ENCODE results near the gene FOXP1. TPM values are rescaled to one million over a fixed set of nuclear protein-coding genes. Genes with fewer than 3 reads are reported as not detected.

FOXP1 gene
- total RNA-seq, 1 experiment from 2014 or later: 75.3 TPM

DNA sequence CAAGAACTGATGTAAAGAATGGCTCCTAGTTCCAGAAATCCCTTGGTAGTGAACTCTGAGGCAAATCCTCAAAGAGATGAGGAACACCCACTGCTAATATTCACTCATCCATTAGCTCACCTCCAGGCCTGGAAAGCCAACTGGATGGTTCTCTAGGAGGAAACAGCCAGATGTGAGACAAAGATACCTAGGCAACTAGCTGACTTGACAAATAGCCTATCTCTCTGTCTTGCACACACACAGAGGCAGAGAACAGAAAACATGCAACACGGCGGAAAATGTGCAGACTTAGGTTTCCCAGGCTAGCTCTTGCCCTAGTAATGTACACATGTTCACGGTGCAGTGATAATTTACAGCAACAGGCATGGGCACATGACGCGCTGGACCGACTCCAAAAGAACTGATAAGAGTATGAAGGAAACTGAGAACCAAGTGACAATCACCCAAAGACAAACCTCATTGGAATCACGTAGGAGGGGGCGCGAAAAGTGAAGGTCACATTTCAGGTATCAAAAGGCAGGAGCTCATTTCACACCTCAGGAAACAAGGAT is 318.1 kb downstream of the FOXP1 start:
- Histone ChIP-seq H2AFZ (ENCODE audit: low read length) (no peak overlapping the region), H4K20me1 (ENCODE audit: control insufficient read depth, insufficient read depth, insufficient read length) (no peaks in the 10 kb centered on the region), H3K23me2 (ENCODE audit: insufficient read length, low read depth, low read length, poor library complexity, severe bottlenecking) (no peaks in the 10 kb centered on the region), H3K23ac (ENCODE audit: insufficient read length, low read depth, low read length) (no peak overlapping the region), H3K18ac (ENCODE audit: insufficient read length, low read depth, low read length) (no peak overlapping the region), H2BK20ac (ENCODE audit: low read depth, low read length, poor library complexity, severe bottlenecking) (no peak overlapping the region), H4K91ac (ENCODE audit: insufficient read length, low read depth, low read length) (no peak overlapping the region), H3T11ph (ENCODE audit: low read length) (no peak overlapping the region), H4K8ac (replicated peaks; ENCODE audit: insufficient read length, low read depth, low read length) (no peak overlapping the region), H2AK5ac (ENCODE audit: insufficient read length, low read length) (no peak overlapping the region), H3K79me2 (ENCODE audit: insufficient read depth, low read length) (no peaks in the 10 kb centered on the region), H3K4me2 (ENCODE audit: insufficient read depth, insufficient read length, low read length) (no peak overlapping the region), H3K4ac (ENCODE audit: low read depth, low read length) (no peak overlapping the region), H3K27me3 (ENCODE audit: insufficient read depth, low read length) (no peaks in the 10 kb centered on the region), H2BK12ac (ENCODE audit: insufficient read length, low read depth, low read length) (no peak overlapping the region), H3K79me1 (ENCODE audit: insufficient read depth, low read depth, low read length, poor library complexity, severe bottlenecking) (no peaks in the 10 kb centered on the region), H3K9ac (ENCODE audit: extremely low read depth, insufficient read length, low read length) (no peak overlapping the region), H2BK15ac (ENCODE audit: low read depth, low read length) (no peak overlapping the region), H3K4me1 (ENCODE audit: insufficient read depth, low read length) (no peaks in the 10 kb centered on the region), H3K27ac (ENCODE audit: insufficient read length, low read depth, low read length) (no peak overlapping the region), H3K14ac (ENCODE audit: insufficient read depth, low read length) (no peak overlapping the region), H2BK120ac (ENCODE audit: low read depth, low read length, poor library complexity, severe bottlenecking) (no peak overlapping the region), H3K56ac (ENCODE audit: insufficient read length, low read depth, low read length) (no peak overlapping the region), H4K5ac (ENCODE audit: insufficient read length, low read depth, low read length) (no peak overlapping the region), H2BK5ac (ENCODE audit: insufficient read length, low read length) (no peak overlapping the region), H3K9me3 (ENCODE audit: control insufficient read depth, low read depth, low read length) (no peaks in the 10 kb centered on the region)
- TF ChIP-seq, protein P1, sequence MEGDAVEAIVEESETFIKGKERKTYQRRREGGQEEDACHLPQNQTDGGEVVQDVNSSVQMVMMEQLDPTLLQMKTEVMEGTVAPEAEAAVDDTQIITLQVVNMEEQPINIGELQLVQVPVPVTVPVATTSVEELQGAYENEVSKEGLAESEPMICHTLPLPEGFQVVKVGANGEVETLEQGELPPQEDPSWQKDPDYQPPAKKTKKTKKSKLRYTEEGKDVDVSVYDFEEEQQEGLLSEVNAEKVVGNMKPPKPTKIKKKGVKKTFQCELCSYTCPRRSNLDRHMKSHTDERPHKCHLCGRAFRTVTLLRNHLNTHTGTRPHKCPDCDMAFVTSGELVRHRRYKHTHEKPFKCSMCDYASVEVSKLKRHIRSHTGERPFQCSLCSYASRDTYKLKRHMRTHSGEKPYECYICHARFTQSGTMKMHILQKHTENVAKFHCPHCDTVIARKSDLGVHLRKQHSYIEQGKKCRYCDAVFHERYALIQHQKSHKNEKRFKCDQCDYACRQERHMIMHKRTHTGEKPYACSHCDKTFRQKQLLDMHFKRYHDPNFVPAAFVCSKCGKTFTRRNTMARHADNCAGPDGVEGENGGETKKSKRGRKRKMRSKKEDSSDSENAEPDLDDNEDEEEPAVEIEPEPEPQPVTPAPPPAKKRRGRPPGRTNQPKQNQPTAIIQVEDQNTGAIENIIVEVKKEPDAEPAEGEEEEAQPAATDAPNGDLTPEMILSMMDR (conservative IDR thresholded peaks at IDR 0.05): no peak
- no peaks in the 10 kb centered on the region for H3K9me3 Mint-ChIP-seq
- 0 out of 7 replicates have a peak overlapping the region, but pooled peaks of 1 of the 3 experiments have one; percentile 8 for H3K27ac Mint-ChIP-seq
- no peaks in the 10 kb centered on the region for H3K27me3 Mint-ChIP-seq (ENCODE audit: low read depth)
- H3K36me3 Mint-ChIP-seq (ENCODE audit: insufficient read depth in 1 of 3, low read depth in 3 of 3): peaks cover 0 to 10% (median 5%) of the 10 kb centered on the region in 3 experiments; a peak in 4 of 7 replicates
- peaks cover 11 to 20% of the 10 kb centered on the region in 2 experiments for H3K4me1 Mint-ChIP-seq
- H3K4me3 Mint-ChIP-seq: no peak overlapping the region
- WGBS (ENCODE audit: extremely low coverage, insufficient read length, low lambda C conversion rate): no CpG with 5 or more reads among the region's 9 CpGs
- no peak for DNase-seq

Data from H9 (cell line).